K562 (cell line): ENCODE results near the gene PDLIM4. TPM values are rescaled to one million over a fixed set of nuclear protein-coding genes. Genes with fewer than 3 reads are reported as not detected.

Experiments used
- ATAC-seq: fragments of 200-7000 bp; cut with Tn5 transposase; 3 replicates; pipeline ENCODE4 v1.9.1; 2020; ENCODE audit warnings: moderate library complexity
- BruUV-seq: library from RNA; stranded (reverse); fragments of 400-500 nt; replicated peaks from 2 replicates; lab custom pipeline; 2021; lab: Mats Ljungman, UMichigan
- CTCF ChIA-PET: fragments of 300-600 bp; formaldehyde crosslinking; extraction: SDS; loops from one replicate; lab custom pipeline; 2021; ENCODE audit warnings: low intra/inter-chr PET ratio; lab: Yijun Ruan, JAX
- POLR2A ChIA-PET: fragments of 300-600, 350-650 bp; sonication (Branson Sonifier 250); formaldehyde crosslinking; extraction: SDS; loops from one replicate; lab custom pipeline; 2021; ENCODE audit warnings: antibody characterized with exemption, inconsistent platforms; lab: Yijun Ruan, JAX
- DNase-seq, 4 experiments: peaks; one replicate each; pipeline versions ENCODE4 v3.0.0 to v3.0.0-alpha.2; 2011 to 2018; ENCODE audit warnings: low spot score in 3 of 4, mixed read lengths in 3 of 4; ENCODE audit errors: extremely low read depth in 1 of 4
- FAIRE-seq: peaks from 2 replicates; lab custom pipeline; 2011; peaks lifted over from hg19 to GRCh38; lab: Jason Lieb, UNC
- H2AFZ ChIP-seq: 2 replicates; pipeline ENCODE4 v1.6.0; 2011; ENCODE audit warnings: low read depth, low read length, control low read depth, inconsistent platforms
- H3K27ac ChIP-seq: fragments of 200-600 bp; 3 replicates; pipeline ENCODE4 v1.8.0; 2011; ENCODE audit warnings: low read depth, mild to moderate bottlenecking, control low read depth, inconsistent platforms, low read length, moderate library complexity, mixed read lengths; ENCODE audit errors: extremely low read depth
- H3K27me3 ChIP-seq, 2 experiments: fragments of 300-600 bp in 1 of 2; 2 replicates in 1 of 2; 3 replicates in 1 of 2; pipeline versions ENCODE4 v1.6.0 to v1.8.0; 2011; ENCODE audit warnings: inconsistent platforms in 2 of 2, low read length in 2 of 2, mild to moderate bottlenecking in 1 of 2, mixed read lengths in 1 of 2, moderate library complexity in 1 of 2; ENCODE audit not compliant: control insufficient read depth in 2 of 2, insufficient read depth in 2 of 2
- H3K36me3 ChIP-seq: fragments of 300-600 bp; 3 replicates; pipeline ENCODE4 v1.8.0; 2011; ENCODE audit warnings: mild to moderate bottlenecking, low read length, inconsistent platforms; ENCODE audit not compliant: control insufficient read depth, insufficient read depth
- H3K4me1 ChIP-seq, 2 experiments: fragments of 200-600 bp in 1 of 2; replicated peaks in 1 of 2; 2 replicates in 1 of 2; 3 replicates in 1 of 2; pipeline versions ENCODE4 v1.5.1 to v1.8.0; 2011; ENCODE audit warnings: inconsistent platforms in 2 of 2, low read length in 2 of 2, mild to moderate bottlenecking in 1 of 2, mixed read lengths in 1 of 2, moderate library complexity in 1 of 2; ENCODE audit not compliant: control insufficient read depth in 2 of 2, insufficient read depth in 2 of 2
- H3K4me2 ChIP-seq: 2 replicates; pipeline ENCODE4 v1.6.1; 2011; ENCODE audit warnings: low read length, control low read depth, inconsistent platforms, mixed read lengths; ENCODE audit not compliant: insufficient read depth
- H3K4me3 ChIP-seq: fragments of 200-600 bp; sonication (generic), shearing (Covaris generic); 2 replicates; pipeline ENCODE4 v1.5.1; 2016; ENCODE audit warnings: control low read depth, inconsistent platforms
- H3K79me2 ChIP-seq: fragments of 200-600 bp; 3 replicates; pipeline ENCODE4 v1.8.0; 2011; ENCODE audit warnings: low read length, inconsistent platforms; ENCODE audit not compliant: control insufficient read depth, insufficient read depth
- H3K9ac ChIP-seq, 2 experiments: 2 replicates each; pipeline versions ENCODE4 v1.6.0 to v1.6.1; 2011; ENCODE audit warnings: low read depth in 2 of 2, low read length in 2 of 2, control low read depth in 1 of 2, inconsistent platforms in 1 of 2, mild to moderate bottlenecking in 1 of 2, mixed read lengths in 1 of 2; ENCODE audit not compliant: insufficient read depth in 1 of 2
- H3K9me1 ChIP-seq: one replicate; pipeline ENCODE4 v1.6.0; 2011; ENCODE audit warnings: inconsistent platforms, mild to moderate bottlenecking, low read length, moderate library complexity; ENCODE audit not compliant: control insufficient read depth, insufficient read depth
- H3K9me3 ChIP-seq: replicated peaks from 2 replicates; pipeline ENCODE4 v1.5.1; 2011; ENCODE audit warnings: low read depth, low read length, inconsistent platforms; ENCODE audit not compliant: control insufficient read depth, insufficient read depth
- H4K20me1 ChIP-seq: replicated peaks from 2 replicates; pipeline ENCODE4 v1.6.1; 2011; ENCODE audit warnings: low read length, inconsistent platforms, mixed read lengths; ENCODE audit not compliant: control insufficient read depth, insufficient read depth
- HNRNPH1 ChIP-seq: fragments of 200-400 bp; formaldehyde crosslinking; optimal IDR thresholded peaks from 2 replicates; pipeline ENCODE3; 2017; ENCODE audit warnings: low read depth, mild to moderate bottlenecking, low read length, moderate library complexity
- HSF4 ChIP-seq: fragments of 250-450 bp; sonication (Bioruptor Pico); IDR thresholded peaks from 2 replicates; pipeline ENCODE4 v2.1.2; 2022; ENCODE audit warnings: mild to moderate bottlenecking, moderate library complexity, borderline replicate concordance
- MAFK ChIP-seq: IDR thresholded peaks from 2 replicates; pipeline ENCODE4 v1.6.1; 2011; ENCODE audit warnings: low read length, improper control_type of control experiment
- POLR2AphosphoS2 ChIP-seq: IDR thresholded peaks from 2 replicates; pipeline ENCODE4 v1.6.1; 2012; ENCODE audit warnings: low read length, improper control_type of control experiment
- RHOXF2B ChIP-seq: fragments of 250-450 bp; sonication (Bioruptor Pico); conservative IDR thresholded peaks from 2 replicates; pipeline ENCODE4 v1.5.1; 2021
- SMAD2 ChIP-seq: fragments of 150-350 bp; IDR thresholded peaks from 2 replicates; pipeline ENCODE4 v1.6.1; 2014; ENCODE audit warnings: low read depth, mild to moderate bottlenecking, low read length
- SNIP1 ChIP-seq: fragments of 450-650 bp; IDR thresholded peaks from 2 replicates; pipeline ENCODE4 v1.7.1; 2017; ENCODE audit warnings: low read depth, mild to moderate bottlenecking
- ZFX ChIP-seq: sonication (generic); formaldehyde crosslinking; IDR thresholded peaks from 2 replicates; pipeline ENCODE4 v1.8.0; 2022; ENCODE audit warnings: mild to moderate bottlenecking, missing genetic modification reagents, moderate library complexity
- ZNF184 ChIP-seq: sonication (generic); formaldehyde crosslinking; IDR thresholded peaks from 2 replicates; pipeline ENCODE4 v1.5.0; 2020; ENCODE audit warnings: missing genetic modification reagents
- ZNF3 ChIP-seq: fragments of 250-450 bp; sonication (Bioruptor Pico); IDR thresholded peaks from 2 replicates; pipeline ENCODE4 v1.5.0; 2021; ENCODE audit warnings: mild to moderate bottlenecking, moderate library complexity
- ZNF766 ChIP-seq: fragments of 200-800 bp; sonication (Bioruptor generic); conservative IDR thresholded peaks from 2 replicates; pipeline ENCODE4 v1.6.1; 2016; ENCODE audit warnings: missing genetic modification characterization, missing compliant biosample characterization
- WGBS: fragments of 100-300 bp; shearing (Covaris generic); methylation state at CpG from one replicate; pipeline ENCODE4 v1.1.6; 2016; ENCODE audit warnings: low coverage, mixed read lengths; ENCODE audit not compliant: insufficient coverage; ENCODE audit errors: missing lambda C conversion rate; 5-methylcytosine and 5-hydroxymethylcytosine counted together
- in situ Hi-C: fragments of 300-500 bp; cut with MboI; formaldehyde crosslinking; loops from 4 replicates; pipeline ENCODE4 v1.15.0; 2018; ENCODE audit warnings: inconsistent platforms, mixed read lengths
- intact Hi-C: fragments of 100-400 bp; cut with micrococcal nuclease; formaldehyde crosslinking; loops from 2 replicates; pipeline ENCODE4 v1.14.2; 2022
- polyA plus RNA-seq, 8 experiments: library from polyadenylated mRNA; depleted of rRNA in 4 of 8; stranded (reverse) in 5 of 8; unstranded in 3 of 8; fragments of >200 nt; fragmentation: Nextera tagmentation in 2 of 8; fragmentation: Illumina TruSeq in 1 of 8; extraction: Ambion mirVana in 2 of 8; extraction: Trizol in 1 of 8; gene quantifications; 2 replicates each; pipeline versions ENCODE4 v1.2.1 to v1.2.3, GENCODE V29; 2011 to 2014; ENCODE audit warnings: inconsistent platforms in 1 of 8, missing spikeins in 1 of 8
- total RNA-seq, 7 experiments: library from RNA; depleted of rRNA in 6 of 7; stranded (reverse); fragments of >200 nt in 6 of 7; fragmentation: Illumina TruSeq in 2 of 7; extraction: Trizol in 2 of 7; gene quantifications; 2 replicates each; pipeline versions ENCODE4 v1.2.1 to v1.2.3, GENCODE V29; 2011 to 2021; ENCODE audit warnings: low replicate concordance in 1 of 7
- TF ChIP-seq, protein P1 (sequence below): fragments of 250-450 bp; sonication (Bioruptor Pico); IDR thresholded peaks from 2 replicates; pipeline ENCODE4 v1.9.0; 2021; ENCODE audit warnings: mild to moderate bottlenecking, inconsistent platforms
- TF ChIP-seq, protein P2 (sequence below), 2 experiments: IDR thresholded peaks; 2 replicates each; pipeline ENCODE4 v1.6.1; 2012; ENCODE audit warnings: improper control_type of control experiment in 2 of 2, low read depth in 2 of 2, low read length in 2 of 2, borderline replicate concordance in 1 of 2

Gene PDLIM4
- total and polyA plus RNA-seq, 9 of the 15 experiments (the other 6 are each of a cell fraction or from before 2014, with no cell fraction given), result 0.28 to 32.8 (median 13.1) TPM

DNA sequence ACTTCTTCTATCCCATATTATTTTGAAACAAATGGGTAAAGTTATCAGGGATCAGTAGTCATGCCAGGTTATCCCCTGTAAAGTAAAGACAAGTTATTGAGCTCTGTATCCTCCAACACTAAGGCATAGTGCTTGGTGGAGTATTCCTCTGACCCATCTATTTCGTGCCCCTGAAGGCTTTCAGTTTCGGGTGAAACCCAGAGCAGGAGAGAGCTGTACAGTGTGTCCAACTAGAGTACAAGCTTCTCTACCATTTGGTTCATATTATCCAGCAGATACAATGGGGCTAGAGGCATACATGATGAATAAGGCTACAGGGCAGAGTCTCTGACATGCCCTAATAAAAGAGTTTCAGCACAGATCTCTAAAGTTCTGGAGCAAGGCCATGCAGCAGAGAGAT is 33.5 kb downstream of the PDLIM4 start:
- FAIRE-seq, result no peak
- Histone ChIP-seq H3K4me3 (no peak overlapping the region), H3K9me1 (no peaks in the 10 kb centered on the region), H2AFZ (no peak overlapping the region; the same call in 1 of the 2 replicates), H3K4me1 (peaks cover 20 to 33% of the 10 kb centered on the region in 2 experiments; a peak in 4 of 5 replicates), H3K9ac (no peak overlapping the region), H3K27ac (no peak overlapping the region), H3K27me3 (no peaks in the 10 kb centered on the region), H3K79me2 (peaks cover 40% of the 10 kb centered on the region), H3K4me2 (no peak overlapping the region), H3K9me3 (no peaks in the 10 kb centered on the region), H4K20me1 (0 out of 2 replicates have a peak, but pooled peaks cover 3% of the 10 kb centered on the region), H3K36me3 (no peaks in the 10 kb centered on the region)
- in situ Hi-C loops (no loop called here), intact Hi-C loops (loop anchor here (5.0 kb wide), 1 partner anchor 81 kb away; no protein-coding TSS in a partner anchor)
- TF ChIP-seq MAFK (no peak), HSF4 (CRISPR knock-in tag) (no peak), ZFX (CRISPR knock-in tag) (no peak), SNIP1 (no peak), ZNF184 (CRISPR knock-in tag) (no peak), ZNF3 (no peak), HNRNPH1 (no peak), ZNF766 (no peak), RHOXF2B (no peak), POLR2AphosphoS2 (no peak), SMAD2 (no peak)
- TF ChIP-seq, protein P1, sequence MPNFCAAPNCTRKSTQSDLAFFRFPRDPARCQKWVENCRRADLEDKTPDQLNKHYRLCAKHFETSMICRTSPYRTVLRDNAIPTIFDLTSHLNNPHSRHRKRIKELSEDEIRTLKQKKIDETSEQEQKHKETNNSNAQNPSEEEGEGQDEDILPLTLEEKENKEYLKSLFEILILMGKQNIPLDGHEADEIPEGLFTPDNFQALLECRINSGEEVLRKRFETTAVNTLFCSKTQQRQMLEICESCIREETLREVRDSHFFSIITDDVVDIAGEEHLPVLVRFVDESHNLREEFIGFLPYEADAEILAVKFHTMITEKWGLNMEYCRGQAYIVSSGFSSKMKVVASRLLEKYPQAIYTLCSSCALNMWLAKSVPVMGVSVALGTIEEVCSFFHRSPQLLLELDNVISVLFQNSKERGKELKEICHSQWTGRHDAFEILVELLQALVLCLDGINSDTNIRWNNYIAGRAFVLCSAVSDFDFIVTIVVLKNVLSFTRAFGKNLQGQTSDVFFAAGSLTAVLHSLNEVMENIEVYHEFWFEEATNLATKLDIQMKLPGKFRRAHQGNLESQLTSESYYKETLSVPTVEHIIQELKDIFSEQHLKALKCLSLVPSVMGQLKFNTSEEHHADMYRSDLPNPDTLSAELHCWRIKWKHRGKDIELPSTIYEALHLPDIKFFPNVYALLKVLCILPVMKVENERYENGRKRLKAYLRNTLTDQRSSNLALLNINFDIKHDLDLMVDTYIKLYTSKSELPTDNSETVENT (CRISPR knock-in tag), result no peak
- TF ChIP-seq, protein P2, sequence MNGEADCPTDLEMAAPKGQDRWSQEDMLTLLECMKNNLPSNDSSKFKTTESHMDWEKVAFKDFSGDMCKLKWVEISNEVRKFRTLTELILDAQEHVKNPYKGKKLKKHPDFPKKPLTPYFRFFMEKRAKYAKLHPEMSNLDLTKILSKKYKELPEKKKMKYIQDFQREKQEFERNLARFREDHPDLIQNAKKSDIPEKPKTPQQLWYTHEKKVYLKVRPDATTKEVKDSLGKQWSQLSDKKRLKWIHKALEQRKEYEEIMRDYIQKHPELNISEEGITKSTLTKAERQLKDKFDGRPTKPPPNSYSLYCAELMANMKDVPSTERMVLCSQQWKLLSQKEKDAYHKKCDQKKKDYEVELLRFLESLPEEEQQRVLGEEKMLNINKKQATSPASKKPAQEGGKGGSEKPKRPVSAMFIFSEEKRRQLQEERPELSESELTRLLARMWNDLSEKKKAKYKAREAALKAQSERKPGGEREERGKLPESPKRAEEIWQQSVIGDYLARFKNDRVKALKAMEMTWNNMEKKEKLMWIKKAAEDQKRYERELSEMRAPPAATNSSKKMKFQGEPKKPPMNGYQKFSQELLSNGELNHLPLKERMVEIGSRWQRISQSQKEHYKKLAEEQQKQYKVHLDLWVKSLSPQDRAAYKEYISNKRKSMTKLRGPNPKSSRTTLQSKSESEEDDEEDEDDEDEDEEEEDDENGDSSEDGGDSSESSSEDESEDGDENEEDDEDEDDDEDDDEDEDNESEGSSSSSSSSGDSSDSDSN (IDR thresholded peaks at IDR 0.05; ENCODE audit: borderline replicate concordance in 1 of 2, low read depth in 2 of 2, low read length in 2 of 2), result no peak
- 65% methylated on average over 2 of the region's 2 CpGs for WGBS
- ATAC-seq, result no peak
- no peak for DNase-seq
- CTCF ChIA-PET, result no interaction called here
- POLR2A ChIA-PET, result interaction anchor here (0.9 to 4.6 kb wide), 5 partner anchors 10 to 78 kb away, joined by 3 to 29 read pairs (median 5); partner anchors contain the start of gene SLC22A5
- BruUV-seq, result no TSS peak
